ENCODE measurements around the gene RHOA.

RHOA gene

GRCh38 chr3:49310677-49311076 lies 101.1 kb downstream of the RHOA start:
- no peak for DNase-seq (ENCODE audit: extremely low read depth, low read depth)
- TF ChIP-seq, protein P1, sequence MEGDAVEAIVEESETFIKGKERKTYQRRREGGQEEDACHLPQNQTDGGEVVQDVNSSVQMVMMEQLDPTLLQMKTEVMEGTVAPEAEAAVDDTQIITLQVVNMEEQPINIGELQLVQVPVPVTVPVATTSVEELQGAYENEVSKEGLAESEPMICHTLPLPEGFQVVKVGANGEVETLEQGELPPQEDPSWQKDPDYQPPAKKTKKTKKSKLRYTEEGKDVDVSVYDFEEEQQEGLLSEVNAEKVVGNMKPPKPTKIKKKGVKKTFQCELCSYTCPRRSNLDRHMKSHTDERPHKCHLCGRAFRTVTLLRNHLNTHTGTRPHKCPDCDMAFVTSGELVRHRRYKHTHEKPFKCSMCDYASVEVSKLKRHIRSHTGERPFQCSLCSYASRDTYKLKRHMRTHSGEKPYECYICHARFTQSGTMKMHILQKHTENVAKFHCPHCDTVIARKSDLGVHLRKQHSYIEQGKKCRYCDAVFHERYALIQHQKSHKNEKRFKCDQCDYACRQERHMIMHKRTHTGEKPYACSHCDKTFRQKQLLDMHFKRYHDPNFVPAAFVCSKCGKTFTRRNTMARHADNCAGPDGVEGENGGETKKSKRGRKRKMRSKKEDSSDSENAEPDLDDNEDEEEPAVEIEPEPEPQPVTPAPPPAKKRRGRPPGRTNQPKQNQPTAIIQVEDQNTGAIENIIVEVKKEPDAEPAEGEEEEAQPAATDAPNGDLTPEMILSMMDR (IDR thresholded peaks at IDR 0.05; ENCODE audit: low read depth, low read length) = no peak

All from AG09319 (cell line).